GM12878 (cell line): Measurements from ENCODE around the gene CAMTA1. TPM values are rescaled to one million over a fixed set of nuclear protein-coding genes. Genes with fewer than 3 reads are reported as not detected.

Experiments used
- ATAC-seq: fragments of 200-7000 bp; cut with Tn5 transposase; 3 replicates; pipeline ENCODE4 v1.9.1; 2020; ENCODE audit warnings: mild to moderate bottlenecking, moderate library complexity
- BruUV-seq: library from RNA; stranded (reverse); fragments of 400-500 nt; replicated peaks from 2 replicates; lab custom pipeline; 2021; lab: Mats Ljungman, UMichigan
- CTCF ChIA-PET: fragments of 300-600 bp; sonication (Branson Sonifier 250); formaldehyde crosslinking; extraction: SDS; loops from one replicate; lab custom pipeline; 2021; ENCODE audit warnings: inconsistent platforms; lab: Yijun Ruan, JAX
- POLR2A ChIA-PET: fragments of 350-600 bp; formaldehyde crosslinking; extraction: SDS; loops from one replicate; lab custom pipeline; 2021; ENCODE audit warnings: inconsistent platforms; lab: Charles Lee
- RAD21 ChIA-PET: fragments of 300-600 bp; sonication (Branson Sonifier 250); formaldehyde crosslinking; loops from one replicate; lab custom pipeline; 2023; ENCODE audit warnings: antibody characterized with exemption; ENCODE audit not compliant: unreplicated experiment; lab: Charles Lee
- SMC1A ChIA-PET: fragments of 300-600 bp; sonication (Branson Sonifier 250); formaldehyde crosslinking; loops from one replicate; lab custom pipeline; 2023; ENCODE audit not compliant: unreplicated experiment, uncharacterized antibody; lab: Charles Lee
- DNase-seq: peaks from one replicate; pipeline ENCODE4 v3.0.0-alpha.2; 2011; ENCODE audit warnings: low read depth, low spot score
- FAIRE-seq: peaks from 3 replicates; lab custom pipeline; 2011; peaks lifted over from hg19 to GRCh38; lab: Jason Lieb, UNC
- H2AFZ ChIP-seq: 2 replicates; pipeline ENCODE4 v1.6.0; 2011; ENCODE audit warnings: low read depth, low read length, control low read depth; ENCODE audit not compliant: control insufficient read depth
- H3K27ac ChIP-seq: 2 replicates; pipeline ENCODE4 v1.5.1; 2011; ENCODE audit warnings: control low read depth; ENCODE audit not compliant: control insufficient read depth, insufficient read depth
- H3K27me3 ChIP-seq, 2 experiments: replicated peaks in 1 of 2; 2 replicates each; pipeline versions ENCODE4 v1.6.0 to v1.6.1; 2011; ENCODE audit warnings: low read length in 1 of 2; ENCODE audit not compliant: control insufficient read depth in 2 of 2, insufficient read depth in 2 of 2
- H3K36me3 ChIP-seq, 2 experiments: 2 replicates each; pipeline ENCODE4 v1.5.1; 2011; ENCODE audit warnings: low read length in 1 of 2; ENCODE audit not compliant: control insufficient read depth in 2 of 2, insufficient read depth in 2 of 2
- H3K4me1 ChIP-seq: 2 replicates; pipeline ENCODE4 v1.6.1; 2011; ENCODE audit warnings: mild to moderate bottlenecking, low read length, moderate library complexity, mixed read lengths; ENCODE audit not compliant: control insufficient read depth, insufficient read depth
- H3K4me2 ChIP-seq: 2 replicates; pipeline ENCODE4 v1.6.0; 2011; ENCODE audit warnings: control low read depth; ENCODE audit not compliant: control insufficient read depth, insufficient read depth
- H3K4me3 ChIP-seq: fragments of 200-600 bp; sonication (generic); 2 replicates; pipeline ENCODE4 v1.5.1; 2016
- H3K79me2 ChIP-seq: 2 replicates; pipeline ENCODE4 v1.6.0; 2011; ENCODE audit warnings: low read length; ENCODE audit not compliant: control insufficient read depth, insufficient read depth
- H3K9ac ChIP-seq: 2 replicates; pipeline ENCODE4 v1.8.0; 2011; ENCODE audit warnings: low read length, control low read depth, mixed read lengths; ENCODE audit not compliant: control insufficient read depth, insufficient read depth
- H3K9me3 ChIP-seq: replicated peaks from 3 replicates; pipeline ENCODE4 v1.5.1; 2011; ENCODE audit warnings: mild to moderate bottlenecking, low read length; ENCODE audit not compliant: control insufficient read depth, insufficient read depth
- H4K20me1 ChIP-seq: 2 replicates; pipeline ENCODE4 v1.6.0; 2011; ENCODE audit not compliant: control insufficient read depth, insufficient read depth
- KDM1A ChIP-seq: fragments of 200-600 bp; sonication (generic); IDR thresholded peaks from 2 replicates; pipeline ENCODE4 v1.6.1; 2016; ENCODE audit warnings: borderline replicate concordance
- LARP7 ChIP-seq: fragments of 450-650 bp; IDR thresholded peaks from 2 replicates; pipeline ENCODE4 v1.6.1; 2017; ENCODE audit warnings: mild to moderate bottlenecking
- RAD51 ChIP-seq: fragments of 450-650 bp; IDR thresholded peaks from 2 replicates; pipeline ENCODE4 v1.6.1; 2016; ENCODE audit warnings: moderate library complexity, mild to moderate bottlenecking, inconsistent platforms
- WGBS: methylation state at CpG from one replicate; pipeline ENCODE4 v1.1.6; 2016; ENCODE audit warnings: low lambda C conversion rate; ENCODE audit not compliant: insufficient replicate concordance, insufficient coverage; ENCODE audit errors: missing lambda C conversion rate; 5-methylcytosine and 5-hydroxymethylcytosine counted together
- in situ Hi-C: fragments of 300-500 bp; cut with MboI; formaldehyde crosslinking; loops from 9 replicates; pipeline ENCODE4 v1.14.3; 2018; ENCODE audit warnings: mixed read lengths
- intact Hi-C: fragments of 100-400 bp; cut with micrococcal nuclease; formaldehyde crosslinking; loops from one replicate; pipeline ENCODE4 v1.14.2; 2022; ENCODE audit not compliant: unreplicated experiment
- polyA plus RNA-seq, 11 experiments: library from polyadenylated mRNA; depleted of rRNA in 4 of 11; unstranded in 6 of 11; stranded (reverse) in 5 of 11; fragments of >200 nt; fragmentation: Nextera tagmentation in 4 of 11; fragmentation: Illumina TruSeq in 1 of 11; extraction: Ambion mirVana in 4 of 11; extraction: Trizol in 1 of 11; gene quantifications; 1 replicate in 1 of 11; 2 replicates in 10 of 11; pipeline versions ENCODE4 v1.2.1 to v1.2.3, GENCODE V29; 2011 to 2016; ENCODE audit warnings: inconsistent platforms in 2 of 11, missing spikeins in 2 of 11, low read depth in 1 of 11
- total RNA-seq, 4 experiments: library from RNA; depleted of rRNA in 3 of 4; stranded (reverse); fragments of >200 nt in 3 of 4; fragmentation: Illumina TruSeq in 1 of 4; extraction: Trizol in 1 of 4; gene quantifications; 2 replicates each; pipeline versions ENCODE4 v1.2.1 to v1.2.3, GENCODE V29; 2013 to 2021
- TF ChIP-seq, protein P1 (sequence below): fragments of 450-650 bp; formaldehyde crosslinking; IDR thresholded peaks from 2 replicates; pipeline ENCODE4 v1.5.0; 2022; ENCODE audit warnings: mild to moderate bottlenecking, missing genetic modification characterization
- TF ChIP-seq, protein P2 (sequence below): fragments of 450-650 bp; IDR thresholded peaks from 2 replicates; pipeline ENCODE4 v1.6.1; 2017; ENCODE audit warnings: low read depth, mild to moderate bottlenecking, moderate library complexity

The CAMTA1 gene
- total and polyA plus RNA-seq, 10 of the 15 experiments (the other 5 are each of a cell fraction or from before 2014, with no cell fraction given) = 37.7 to 148 (median 76.4) TPM

- TF ChIP-seq KDM1A (no peak), RAD51 (no peak)
- TF ChIP-seq, protein P1, sequence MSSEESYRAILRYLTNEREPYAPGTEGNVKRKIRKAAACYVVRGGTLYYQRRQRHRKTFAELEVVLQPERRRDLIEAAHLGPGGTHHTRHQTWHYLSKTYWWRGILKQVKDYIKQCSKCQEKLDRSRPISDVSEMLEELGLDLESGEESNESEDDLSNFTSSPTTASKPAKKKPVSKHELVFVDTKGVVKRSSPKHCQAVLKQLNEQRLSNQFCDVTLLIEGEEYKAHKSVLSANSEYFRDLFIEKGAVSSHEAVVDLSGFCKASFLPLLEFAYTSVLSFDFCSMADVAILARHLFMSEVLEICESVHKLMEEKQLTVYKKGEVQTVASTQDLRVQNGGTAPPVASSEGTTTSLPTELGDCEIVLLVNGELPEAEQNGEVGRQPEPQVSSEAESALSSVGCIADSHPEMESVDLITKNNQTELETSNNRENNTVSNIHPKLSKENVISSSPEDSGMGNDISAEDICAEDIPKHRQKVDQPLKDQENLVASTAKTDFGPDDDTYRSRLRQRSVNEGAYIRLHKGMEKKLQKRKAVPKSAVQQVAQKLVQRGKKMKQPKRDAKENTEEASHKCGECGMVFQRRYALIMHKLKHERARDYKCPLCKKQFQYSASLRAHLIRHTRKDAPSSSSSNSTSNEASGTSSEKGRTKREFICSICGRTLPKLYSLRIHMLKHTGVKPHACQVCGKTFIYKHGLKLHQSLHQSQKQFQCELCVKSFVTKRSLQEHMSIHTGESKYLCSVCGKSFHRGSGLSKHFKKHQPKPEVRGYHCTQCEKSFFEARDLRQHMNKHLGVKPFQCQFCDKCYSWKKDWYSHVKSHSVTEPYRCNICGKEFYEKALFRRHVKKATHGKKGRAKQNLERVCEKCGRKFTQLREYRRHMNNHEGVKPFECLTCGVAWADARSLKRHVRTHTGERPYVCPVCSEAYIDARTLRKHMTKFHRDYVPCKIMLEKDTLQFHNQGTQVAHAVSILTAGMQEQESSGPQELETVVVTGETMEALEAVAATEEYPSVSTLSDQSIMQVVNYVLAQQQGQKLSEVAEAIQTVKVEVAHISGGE (CRISPR knock-in tag) = no peak
- TF ChIP-seq, protein P2, sequence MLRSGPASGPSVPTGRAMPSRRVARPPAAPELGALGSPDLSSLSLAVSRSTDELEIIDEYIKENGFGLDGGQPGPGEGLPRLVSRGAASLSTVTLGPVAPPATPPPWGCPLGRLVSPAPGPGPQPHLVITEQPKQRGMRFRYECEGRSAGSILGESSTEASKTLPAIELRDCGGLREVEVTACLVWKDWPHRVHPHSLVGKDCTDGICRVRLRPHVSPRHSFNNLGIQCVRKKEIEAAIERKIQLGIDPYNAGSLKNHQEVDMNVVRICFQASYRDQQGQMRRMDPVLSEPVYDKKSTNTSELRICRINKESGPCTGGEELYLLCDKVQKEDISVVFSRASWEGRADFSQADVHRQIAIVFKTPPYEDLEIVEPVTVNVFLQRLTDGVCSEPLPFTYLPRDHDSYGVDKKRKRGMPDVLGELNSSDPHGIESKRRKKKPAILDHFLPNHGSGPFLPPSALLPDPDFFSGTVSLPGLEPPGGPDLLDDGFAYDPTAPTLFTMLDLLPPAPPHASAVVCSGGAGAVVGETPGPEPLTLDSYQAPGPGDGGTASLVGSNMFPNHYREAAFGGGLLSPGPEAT = no peak
- TF ChIP-seq, all 136 proteins: peak for 0
These were observed 126.0 kb downstream of the CAMTA1 start (continued) for GRCh38 chr1:6911021-6911941.

- Histone ChIP-seq H3K9ac (no peak overlapping the region), H3K79me2 (no peaks in the 10 kb centered on the region), H3K4me1 (no peaks in the 10 kb centered on the region), H3K36me3 (no peaks in the 10 kb centered on the region), H3K27me3 (no peaks in the 10 kb centered on the region; a peak in 2 of 4 replicates), H3K4me2 (no peak overlapping the region), H2AFZ (no peak overlapping the region), H3K4me3 (no peak overlapping the region), H3K27ac (no peak overlapping the region), H3K9me3 (no peaks in the 10 kb centered on the region; the same call in 2 of the 3 replicates), H4K20me1 (no peaks in the 10 kb centered on the region)
- intact Hi-C loops (no loop called here), in situ Hi-C loops (no loop called here)
- ATAC-seq = no peak
- WGBS = 27% methylated on average over 2 of the region's 2 CpGs
- no peak for FAIRE-seq
- no TSS peak for BruUV-seq
- POLR2A ChIA-PET = no interaction called here
- no peak for DNase-seq
- SMC1A ChIA-PET = interaction anchor here (1.3 to 1.4 kb wide), 2 partner anchors 21 to 195 kb away, joined by 3 read pairs; no protein-coding TSS in a partner anchor
- TF ChIP-seq LARP7 = no peak
- RAD21 ChIA-PET = no interaction called here
- CTCF ChIA-PET = interaction anchor here (1.6 kb wide), 1 partner anchor 22 kb away, joined by 5 read pairs; no protein-coding TSS in a partner anchor
These were observed 126.7 kb downstream of the CAMTA1 start for GRCh38 chr1:6911974-6912373.
